H1 (cell line): ENCODE measurements around the gene RERG. TPM values are rescaled to one million over a fixed set of nuclear protein-coding genes. Genes with fewer than 3 reads are reported as not detected.

Experiments used
- KDM1A ChIP-seq: fragments of 200-600, 300-600 bp; sonication (generic); IDR thresholded peaks from 2 replicates; pipeline ENCODE4 v1.7.1; 2016; ENCODE audit warnings: mild to moderate bottlenecking, low read length, borderline replicate concordance
- POLR2AphosphoS5 ChIP-seq: IDR thresholded peaks from 2 replicates; pipeline ENCODE4 v1.6.1; 2011; ENCODE audit warnings: low read depth, low read length
- SP1 ChIP-seq: IDR thresholded peaks from 2 replicates; pipeline ENCODE4 v1.6.1; 2011; ENCODE audit warnings: low read depth, low read length
- SUZ12 ChIP-seq: fragments of 200-600 bp; sonication (generic); IDR thresholded peaks from 2 replicates; pipeline ENCODE4 v1.6.1; 2012; ENCODE audit warnings: mild to moderate bottlenecking, inconsistent platforms, low read length, moderate library complexity, mixed read lengths
- polyA plus RNA-seq, 7 experiments: library from polyadenylated mRNA; depleted of rRNA in 3 of 7; stranded (reverse) in 5 of 7; unstranded in 2 of 7; fragments of >200 nt in 5 of 7; fragments of 200-250 nt in 2 of 7; gene quantifications; 1 replicate in 5 of 7; 2 replicates in 1 of 7; 4 replicates in 1 of 7; pipeline versions ENCODE4 v1.2.1 to v1.2.3, GENCODE V29; 2011 to 2013; ENCODE audit warnings: missing spikeins in 2 of 7, mixed read lengths in 2 of 7
- total RNA-seq: library from RNA; stranded (reverse); fragmentation: NEBNext Ultra II Directional; extraction: Animal tissue kit (Norgen Biotek cat#: 25700); gene quantifications from 2 replicates; pipeline ENCODE4 v1.2.1, GENCODE V29; 2021

The RERG gene
- total and polyA plus RNA-seq, 2 of the 8 experiments (the other 6 are each of a cell fraction or from before 2014, with no cell fraction given), result 0.12 to 0.86 TPM

GRCh38 chr12:15200641-15201040 is 20.6 kb downstream of the RERG start (continued):
- TF ChIP-seq SP1 (no peak), POLR2AphosphoS5 (no peak), SUZ12 (no peak), KDM1A (no peak)
